HG02981 (cell line): Measurements from ENCODE around the gene ASXL1.
A peak's percentile ranks its signal among the peaks of the same experiment; 100 is the strongest.
"Not testable (repeated sequence)": the region's sequence is repeated elsewhere in the genome, so short reads cannot be mapped to it uniquely, and the experiment has no call there.

Source experiments
- ATAC-seq: cut with Tn5 transposase; IDR thresholded peaks from one replicate; pipeline ENCODE4 v1.9.1; 2021; ENCODE audit warnings: mild to moderate bottlenecking, moderate library complexity; ENCODE audit not compliant: unreplicated experiment

ASXL1 gene

GRCh38 chr20:32357869-32358631, at the start of gene ASXL1:
Gene ASXL1, plus strand, starts transcription at chr20:32358331. Its CDS starts 445 bp downstream, at chr20:32358776.
- ATAC-seq = peak; percentile 76

DNA sequence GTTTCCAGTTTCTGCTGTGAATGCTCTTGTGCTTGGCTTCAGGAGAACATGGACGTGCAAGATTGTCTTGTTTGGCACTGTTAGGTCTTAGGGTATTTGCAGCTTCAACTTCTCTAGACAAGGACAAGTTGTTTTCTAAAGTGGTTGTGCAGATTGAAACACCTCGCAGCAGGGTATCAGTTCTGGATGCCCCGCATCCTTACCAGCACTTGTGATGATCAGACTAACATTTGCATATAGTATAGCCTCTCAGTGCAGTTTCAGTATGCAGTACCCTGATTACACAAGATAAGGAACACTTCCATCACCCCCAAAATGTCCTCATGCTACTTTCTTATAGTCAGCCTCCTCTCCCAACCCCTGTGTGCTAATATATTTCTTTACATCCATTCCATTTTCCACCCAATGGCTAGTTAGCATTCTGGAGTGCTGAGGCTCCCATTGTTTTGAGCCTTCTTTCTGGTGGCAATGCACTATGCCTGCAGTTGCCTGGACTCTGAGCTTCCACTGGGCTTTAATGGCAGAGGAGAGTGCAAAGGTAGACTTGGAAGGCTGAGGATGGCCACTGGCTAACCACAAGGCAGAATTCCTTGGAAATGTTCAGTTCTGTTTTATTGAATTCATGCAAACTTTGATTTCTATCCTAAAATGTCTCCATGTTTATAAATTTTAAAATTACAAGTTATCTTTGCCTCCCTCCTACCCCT, 45.3 kb upstream of the ASXL1 start:
- no peak for ATAC-seq

DNA sequence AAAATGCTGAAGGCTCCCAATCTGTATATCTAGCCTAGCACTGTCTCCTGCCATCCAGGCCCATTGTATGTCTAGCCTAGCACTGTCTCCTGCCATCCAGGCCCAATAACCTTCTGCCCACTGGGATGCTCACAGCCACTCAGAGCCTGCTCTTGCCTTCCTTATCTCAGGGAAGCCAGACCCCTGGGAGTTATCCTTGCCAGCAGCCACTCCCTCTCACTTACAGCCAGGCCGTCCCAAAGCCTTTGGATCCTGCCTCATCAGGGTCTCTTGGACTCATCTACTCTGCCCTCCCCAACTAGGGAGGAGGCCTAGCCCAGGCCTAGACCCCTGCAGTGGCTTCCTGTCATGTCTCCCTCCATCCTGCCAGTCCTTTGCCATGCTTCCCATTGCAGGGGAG, 43.4 kb upstream of the ASXL1 start:
- no peak for ATAC-seq

- ATAC-seq = no peak
Observed at GRCh38 chr20:32315399-32315798, 42.7 kb upstream of the ASXL1 start.

DNA sequence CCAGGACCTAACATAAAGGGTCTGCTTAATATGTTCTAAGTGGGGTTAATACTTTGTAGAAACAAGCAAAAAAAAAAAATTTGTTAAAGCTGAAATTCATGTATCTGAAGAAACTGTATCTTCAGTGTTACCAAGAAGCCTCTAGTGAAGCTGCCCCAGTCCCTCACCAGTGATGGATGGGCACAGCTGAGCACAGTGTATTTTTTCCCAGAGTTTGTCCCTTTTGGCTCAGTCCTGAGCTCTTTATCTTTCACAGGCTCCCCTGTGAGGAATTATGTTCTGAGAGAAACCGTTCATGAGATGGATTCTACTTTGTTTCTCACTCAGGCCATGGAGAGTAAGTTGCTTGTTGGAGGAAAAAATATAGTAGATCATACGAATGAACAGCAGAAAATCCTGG, 42.2 kb upstream of the ASXL1 start:
- ATAC-seq = no peak

GRCh38 chr20:32316667-32317066, 41.5 kb upstream of the ASXL1 start:
- ATAC-seq = no peak

DNA sequence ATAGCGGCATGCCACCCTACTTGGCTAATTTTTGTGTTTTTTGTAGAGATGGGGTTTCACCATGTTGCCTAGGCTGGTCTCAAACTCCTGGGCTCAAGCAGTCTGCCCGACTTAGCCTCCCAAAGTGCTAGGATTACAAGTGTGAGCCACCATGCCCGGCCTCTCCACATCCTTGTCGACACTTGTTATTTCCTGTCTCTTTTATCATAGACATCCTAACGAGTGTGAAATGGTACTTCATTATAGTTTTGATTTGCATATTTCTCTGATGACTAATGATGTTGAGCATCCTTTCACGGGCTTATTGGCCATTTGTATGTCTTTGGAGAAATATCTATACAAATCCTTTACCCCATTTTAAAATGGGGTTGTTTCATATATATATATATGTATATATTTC, 39.0 kb upstream of the ASXL1 start:
- ATAC-seq = no peak

DNA sequence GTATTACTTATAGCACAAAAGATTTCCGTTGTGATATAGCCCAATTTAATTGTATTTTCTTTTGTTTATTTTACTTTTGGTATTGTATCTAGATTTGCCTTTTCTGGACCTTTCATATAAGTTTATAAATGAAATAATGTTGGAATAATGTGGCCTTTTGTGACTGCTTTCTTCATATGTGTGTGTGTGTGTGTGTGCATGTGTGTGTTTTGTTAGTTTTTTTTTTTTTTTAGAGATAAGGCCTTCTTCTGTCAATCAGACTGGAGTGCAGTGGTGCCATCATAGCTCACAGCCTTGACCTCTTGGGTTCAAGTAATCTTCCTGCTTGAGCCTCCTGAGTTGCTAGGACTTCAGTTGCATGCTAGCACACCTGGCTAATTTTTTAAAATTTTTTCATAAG, 37.8 kb upstream of the ASXL1 start:
- no peak for ATAC-seq

DNA sequence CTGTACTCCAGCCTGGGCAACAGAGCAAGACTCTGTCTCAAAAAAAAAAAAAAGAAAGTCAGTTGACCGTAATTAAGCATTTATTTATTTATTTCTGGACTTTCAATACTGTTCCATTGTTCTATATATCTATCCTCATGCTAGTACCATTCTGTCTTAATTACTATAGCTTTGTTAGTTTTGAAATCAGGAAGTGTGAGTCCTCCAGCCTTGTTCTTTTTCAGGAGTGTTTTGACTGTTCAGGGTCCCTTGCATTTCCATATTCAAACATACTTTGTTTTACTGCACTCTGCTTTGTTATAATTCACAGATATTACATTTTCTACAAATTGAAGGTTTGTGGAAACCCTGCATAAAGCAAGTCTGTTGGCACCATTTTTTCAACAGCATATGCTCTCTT, 36.7 kb upstream of the ASXL1 start:
- no peak for ATAC-seq

- not testable (repeated sequence) for ATAC-seq
Observed at GRCh38 chr20:32322260-32322659, 35.9 kb upstream of the ASXL1 start.

GRCh38 chr20:32323761-32324160, 34.4 kb upstream of the ASXL1 start:
- not testable (repeated sequence) for ATAC-seq

- ATAC-seq = no peak
Observed at GRCh38 chr20:32325706-32326503, 32.2 kb upstream of the ASXL1 start.

GRCh38 chr20:32326504-32326845, 31.7 kb upstream of the ASXL1 start:
- no peak for ATAC-seq

DNA sequence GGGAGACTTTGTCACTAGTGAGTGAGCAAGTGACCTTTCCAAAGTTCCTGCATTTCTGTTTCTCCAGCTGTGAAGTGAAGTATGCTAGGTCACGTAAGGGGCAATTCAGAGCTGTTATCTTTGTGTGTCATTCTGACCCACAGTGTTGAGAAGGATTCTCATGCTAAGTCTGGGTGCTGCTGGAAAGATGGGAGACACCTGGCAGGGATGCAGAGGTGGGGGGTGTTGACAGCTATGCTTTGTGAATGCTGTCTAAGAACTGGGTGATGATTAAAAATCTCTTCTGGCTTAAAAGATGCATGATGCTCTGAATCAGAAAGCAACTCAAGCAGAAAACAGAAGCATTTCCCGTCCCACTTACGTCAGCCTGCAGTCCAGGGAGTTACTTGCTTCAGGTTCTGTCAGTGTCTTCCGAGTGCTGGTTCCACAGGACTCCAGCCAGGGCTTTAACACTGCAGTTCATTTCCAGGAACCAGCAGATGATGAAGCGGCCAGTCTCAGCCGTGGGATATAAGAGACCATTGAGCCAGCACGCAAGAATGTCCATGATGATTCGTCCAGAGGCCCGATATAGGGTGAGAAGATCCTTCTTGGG, 30.9 kb upstream of the ASXL1 start:
- ATAC-seq = no peak

- ATAC-seq = no peak
Observed at GRCh38 chr20:32329817-32330554, 28.1 kb upstream of the ASXL1 start.

GRCh38 chr20:32330555-32330897, 27.6 kb upstream of the ASXL1 start:
- no peak for ATAC-seq

GRCh38 chr20:32332614-32333013, 25.5 kb upstream of the ASXL1 start:
- no peak for ATAC-seq

DNA sequence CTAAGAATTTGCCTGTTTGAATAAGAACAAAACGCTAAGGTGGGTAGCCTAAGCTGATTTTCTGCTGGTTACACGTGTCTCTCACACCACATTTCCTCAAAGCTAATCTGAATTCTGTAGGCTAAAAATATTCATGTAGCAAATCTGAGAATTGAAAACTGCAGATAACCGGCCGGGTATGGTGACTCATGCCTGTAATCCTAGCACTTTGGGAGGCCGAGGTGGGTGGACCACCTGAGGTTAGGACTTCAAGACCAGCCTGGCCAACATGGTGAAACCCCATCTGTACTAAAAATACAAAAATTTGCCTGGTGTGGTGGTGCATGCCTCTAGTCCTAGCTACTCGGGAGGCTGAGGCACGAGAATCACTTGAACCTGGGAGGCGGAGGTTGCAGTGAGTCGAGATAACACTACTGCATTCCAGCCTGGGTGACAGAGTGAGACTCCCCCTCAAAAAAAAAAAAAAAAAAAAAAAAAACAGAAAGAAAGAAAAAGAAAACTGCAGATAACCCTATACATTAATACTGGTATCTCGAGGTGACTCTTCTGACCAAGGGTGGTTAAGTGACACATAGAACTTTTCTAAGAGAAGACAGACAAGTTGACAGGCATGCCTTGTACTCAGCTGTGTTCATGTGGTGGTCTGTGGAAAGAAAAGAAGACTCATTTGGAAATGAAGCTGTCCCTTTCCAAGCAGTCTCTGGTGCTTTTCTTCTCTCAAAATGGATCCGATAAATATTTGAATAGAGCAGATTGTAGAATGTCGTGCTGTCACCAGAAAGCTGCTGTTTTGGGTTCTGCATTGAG, 24.7 kb upstream of the ASXL1 start:
- peak; percentile 59 for ATAC-seq

DNA sequence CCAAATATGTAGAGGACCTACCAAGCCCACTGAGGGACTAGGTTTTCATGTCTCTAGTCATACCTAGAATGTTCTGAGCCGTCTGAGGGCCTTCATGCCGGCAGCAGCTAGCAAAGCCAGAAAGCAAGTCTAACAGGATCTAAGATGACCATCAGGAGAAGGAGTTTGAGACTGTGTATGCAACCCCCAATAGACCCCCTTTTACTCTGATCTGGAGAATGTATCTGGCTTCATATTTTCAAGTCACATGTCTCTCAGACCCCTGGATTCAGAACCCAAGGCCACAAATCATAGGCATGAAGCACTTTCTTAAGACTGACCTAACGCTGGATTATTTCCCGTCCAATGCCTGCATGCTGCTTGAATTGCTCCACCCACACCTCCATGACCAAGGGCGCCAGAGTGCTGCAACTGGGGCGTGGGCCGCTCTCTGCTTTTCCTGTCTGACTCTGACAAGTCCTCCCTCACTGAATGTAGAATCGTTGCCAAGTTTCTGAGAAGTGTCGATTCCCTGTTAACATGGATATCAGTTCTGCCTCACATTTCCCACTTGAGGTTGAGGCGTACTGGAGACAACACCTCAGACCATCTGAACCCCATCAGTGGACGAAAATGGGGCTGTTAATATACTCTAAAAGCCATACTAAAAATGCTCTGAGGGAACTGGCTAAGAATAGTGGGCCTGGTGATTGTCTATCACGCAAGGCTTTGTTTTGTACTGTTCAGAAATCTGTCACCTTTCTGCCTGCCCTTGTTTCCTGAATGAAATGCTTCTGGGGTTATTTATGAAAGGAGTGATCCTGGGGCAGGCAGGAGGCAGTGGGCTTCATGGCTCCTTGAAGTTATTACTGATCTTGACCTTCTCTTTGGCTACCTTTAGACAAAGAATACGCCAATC, 23.9 kb upstream of the ASXL1 start:
- peak; percentile 8 for ATAC-seq
